Measurements from ENCODE around the gene XPO6.

Gene XPO6

DNA sequence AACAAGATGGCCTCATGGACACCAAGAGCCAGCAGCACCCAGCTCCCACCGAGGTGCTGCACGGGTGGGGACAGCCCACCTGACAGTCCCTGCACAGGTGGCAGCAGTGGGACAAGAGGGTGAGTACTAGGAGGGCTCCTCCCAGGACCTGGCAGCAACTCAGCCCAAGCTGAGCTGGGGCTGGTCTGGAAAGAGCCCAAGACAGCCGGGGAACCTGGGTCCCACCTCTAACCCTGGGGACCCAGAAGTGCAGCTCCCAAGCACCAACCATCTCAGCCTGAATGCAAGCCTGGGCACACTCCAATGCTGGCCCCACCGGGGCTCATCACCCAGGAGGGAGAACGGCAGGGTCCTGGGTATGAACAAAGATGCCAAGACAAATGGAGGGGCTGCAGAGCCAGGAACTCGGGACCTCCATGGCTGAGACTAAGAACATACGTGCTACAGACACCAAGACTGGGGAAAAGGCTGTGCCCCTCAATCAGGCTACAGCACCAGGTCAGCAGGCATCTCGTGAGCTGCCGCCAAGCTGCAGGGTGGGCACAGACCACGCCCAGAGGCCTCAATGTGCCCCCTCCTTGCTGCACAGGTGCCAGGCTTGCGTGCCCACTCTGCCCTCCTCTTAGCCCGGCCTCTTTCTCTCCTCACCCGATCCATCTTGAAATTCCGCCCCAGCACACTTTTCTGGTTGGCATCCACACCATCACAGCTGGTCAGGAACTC is 110.8 kb downstream of the XPO6 start:
- Histone ChIP-seq H3K4me1 (no peaks in the 10 kb centered on the region), H3K27me3 (no peaks in the 10 kb centered on the region), H3K9ac (no peak overlapping the region), H3K4me3 (no peak overlapping the region), H3K4me2 (no peak overlapping the region), H3K36me3 (peaks cover 98% of the 10 kb centered on the region), H4K20me1 (peaks cover 41% of the 10 kb centered on the region), H3K9me3 (no peaks in the 10 kb centered on the region), H3K27ac (no peak overlapping the region)
- no peak for TF ChIP-seq Cebpa-rat (IDR thresholded peaks at IDR 0.05)

GRCh38 chr16:28098959-28099945 is 112.5 kb downstream of the XPO6 start:
- H3K9me3 ChIP-seq: no peaks in the 10 kb centered on the region
- H3K9ac ChIP-seq: no peak overlapping the region
- H4K20me1 ChIP-seq: peaks cover 41% of the 10 kb centered on the region
- H3K4me2 ChIP-seq: no peak overlapping the region
- H3K4me1 ChIP-seq: no peaks in the 10 kb centered on the region
- no peak for TF ChIP-seq Cebpa-rat (IDR thresholded peaks at IDR 0.05)
- peaks cover 86% of the 10 kb centered on the region for H3K36me3 ChIP-seq
- H3K4me3 ChIP-seq: no peak overlapping the region
- H3K27me3 ChIP-seq: no peaks in the 10 kb centered on the region
- no peak overlapping the region for H3K27ac ChIP-seq

- Histone ChIP-seq H3K27me3 (no peaks in the 10 kb centered on the region), H3K27ac (no peak overlapping the region), H3K36me3 (peaks cover 77% of the 10 kb centered on the region), H3K9ac (no peak overlapping the region), H3K4me2 (no peak overlapping the region), H3K9me3 (no peaks in the 10 kb centered on the region), H4K20me1 (peaks cover 41% of the 10 kb centered on the region), H3K4me3 (no peak overlapping the region), H3K4me1 (no peaks in the 10 kb centered on the region)
- TF ChIP-seq Cebpa-rat (IDR thresholded peaks at IDR 0.05): no peak
Observed at GRCh38 chr16:28098171-28098958, 113.4 kb downstream of the XPO6 start.

- Histone ChIP-seq H4K20me1 (peaks cover 32% of the 10 kb centered on the region), H3K27ac (no peak overlapping the region), H3K36me3 (peaks cover 66% of the 10 kb centered on the region), H3K4me2 (no peak overlapping the region), H3K9ac (no peak overlapping the region), H3K4me1 (no peaks in the 10 kb centered on the region), H3K27me3 (no peaks in the 10 kb centered on the region), H3K4me3 (no peak overlapping the region), H3K9me3 (no peaks in the 10 kb centered on the region)
- TF ChIP-seq Cebpa-rat (IDR thresholded peaks at IDR 0.05): no peak
Observed at GRCh38 chr16:28096983-28097899, 114.5 kb downstream of the XPO6 start.

GRCh38 chr16:28093385-28093725 is 118.4 kb downstream of the XPO6 start:
- TF ChIP-seq Cebpa-rat (IDR thresholded peaks at IDR 0.05): no peak
- no peaks in the 10 kb centered on the region for H3K9me3 ChIP-seq
- no peaks in the 10 kb centered on the region for H3K27me3 ChIP-seq
- peaks cover 6% of the 10 kb centered on the region; the same call in 1 of the 2 replicates for H3K4me1 ChIP-seq
- H3K4me2 ChIP-seq: no peak overlapping the region
- no peak overlapping the region for H3K4me3 ChIP-seq
- H3K27ac ChIP-seq: no peak overlapping the region
- no peak overlapping the region for H3K9ac ChIP-seq
- peaks cover 27% of the 10 kb centered on the region for H3K36me3 ChIP-seq
- H4K20me1 ChIP-seq: peaks cover 4% of the 10 kb centered on the region

DNA sequence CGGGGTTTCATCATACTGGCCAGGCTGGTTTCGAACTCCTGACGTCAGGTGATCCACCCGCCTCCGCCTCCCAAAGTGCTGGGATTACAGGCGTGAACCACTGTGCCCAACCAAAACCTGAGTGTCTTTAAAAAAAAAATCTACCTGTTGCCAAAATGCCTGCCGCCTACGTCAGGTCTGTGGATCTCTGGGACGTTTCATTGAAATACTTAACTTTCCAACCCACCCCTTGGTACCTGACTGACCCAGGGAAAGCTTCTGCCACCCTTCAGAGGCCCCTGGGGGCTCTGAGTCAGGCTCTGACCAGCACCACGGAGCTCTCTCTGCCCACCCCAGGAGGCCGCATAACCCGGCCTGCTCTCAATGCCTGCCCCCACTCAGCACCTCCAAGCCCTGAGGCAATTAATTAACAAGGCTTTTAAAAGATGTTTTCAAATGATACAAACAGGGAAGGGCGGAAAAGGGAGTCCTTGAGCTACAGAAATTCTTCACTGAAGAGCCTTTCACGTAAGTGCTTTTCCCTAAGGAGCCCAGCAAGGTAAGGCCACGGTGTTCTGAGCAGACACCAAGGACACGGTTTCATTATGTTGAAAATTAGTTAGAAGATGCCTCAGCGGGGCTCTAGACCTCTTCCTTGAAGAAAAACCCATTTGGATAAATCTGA is 118.9 kb downstream of the XPO6 start:
- Histone ChIP-seq H3K9me3 (no peaks in the 10 kb centered on the region), H3K27ac (no peak overlapping the region), H3K9ac (no peak overlapping the region), H3K36me3 (peaks cover 22% of the 10 kb centered on the region), H3K4me2 (no peak overlapping the region), H3K27me3 (no peaks in the 10 kb centered on the region), H3K4me1 (peaks cover 6% of the 10 kb centered on the region; the same call in 1 of the 2 replicates), H4K20me1 (no peaks in the 10 kb centered on the region), H3K4me3 (no peak overlapping the region)
- no peak for TF ChIP-seq Cebpa-rat (IDR thresholded peaks at IDR 0.05)

- Histone ChIP-seq H3K9me3 (no peaks in the 10 kb centered on the region), H3K36me3 (peaks cover 11% of the 10 kb centered on the region), H3K27me3 (no peaks in the 10 kb centered on the region), H3K27ac (no peak overlapping the region), H3K4me1 (peaks cover 6% of the 10 kb centered on the region; the same call in 1 of the 2 replicates), H3K4me2 (no peak overlapping the region), H4K20me1 (0 out of 2 replicates have a peak, but pooled peaks cover 6% of the 10 kb centered on the region), H3K4me3 (no peak overlapping the region), H3K9ac (no peak overlapping the region)
- no peak for TF ChIP-seq Cebpa-rat (IDR thresholded peaks at IDR 0.05)
Observed at GRCh38 chr16:28091656-28092055, 120.1 kb downstream of the XPO6 start.

- TF ChIP-seq Cebpa-rat (IDR thresholded peaks at IDR 0.05): no peak
- Histone ChIP-seq H3K9me3 (no peaks in the 10 kb centered on the region), H4K20me1 (0 out of 2 replicates have a peak, but pooled peaks cover 6% of the 10 kb centered on the region), H3K4me1 (peaks cover 6% of the 10 kb centered on the region; the same call in 1 of the 2 replicates), H3K4me3 (no peak overlapping the region), H3K27me3 (no peaks in the 10 kb centered on the region), H3K4me2 (no peak overlapping the region), H3K9ac (no peak overlapping the region), H3K36me3 (0 out of 2 replicates have a peak, but pooled peaks cover 4% of the 10 kb centered on the region), H3K27ac (no peak overlapping the region)
Observed at GRCh38 chr16:28090646-28091377, 121.0 kb downstream of the XPO6 start.

Data from BLaER1 (cell line).